NOMO-1 treated with DMSO at 0.1 percent for 48 hours (cell line): ENCODE results near the gene MRPL47.
A peak's percentile ranks its signal among the peaks of the same experiment; 100 is the strongest.
"Not testable (repeated sequence)": the region's sequence is repeated elsewhere in the genome, so short reads cannot be mapped to it uniquely, and the experiment has no call there.

Experiments used
- DNase-seq: peaks from one replicate; lab custom pipeline; 2025; ENCODE audit not compliant: unreplicated experiment; lab: John Stamatoyannopoulos, UW

MRPL47 gene

DNA sequence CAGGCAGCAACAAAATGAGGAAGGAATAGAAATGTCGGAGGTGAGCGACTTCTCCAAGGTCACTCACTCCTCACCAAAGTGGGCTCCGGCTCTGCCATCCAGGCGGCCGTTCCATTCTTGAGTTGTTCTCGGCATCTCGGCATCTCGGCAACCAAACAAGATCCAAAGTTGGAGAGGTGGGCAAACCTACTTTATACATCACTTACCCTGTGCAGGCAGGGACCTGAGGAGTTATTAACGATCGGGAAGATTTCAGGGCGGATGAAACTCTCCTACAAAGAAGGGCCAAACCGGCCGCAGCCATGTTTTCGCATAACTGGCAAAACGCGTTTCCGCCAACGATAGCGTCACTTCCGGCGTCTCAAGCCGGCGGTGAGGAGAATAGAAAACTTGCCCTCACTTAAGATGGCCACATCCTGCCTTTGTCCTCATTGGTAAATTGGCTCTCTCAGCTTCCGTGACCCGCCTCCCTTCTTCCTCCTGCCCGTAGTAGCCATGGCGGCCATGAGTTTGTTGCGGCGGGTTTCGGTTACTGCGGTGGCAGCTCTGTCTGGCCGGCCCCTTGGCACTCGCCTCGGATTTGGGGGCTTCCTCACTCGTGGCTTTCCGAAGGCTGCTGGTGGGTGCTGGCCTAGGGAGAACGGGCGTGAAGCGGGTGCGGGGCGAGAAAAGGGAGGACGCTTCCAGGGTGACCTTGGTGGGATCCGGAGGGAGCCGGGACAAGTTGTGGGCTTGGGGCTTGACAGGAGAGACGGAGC lies at the start of gene MRPL47, which contains the start of gene NDUFB5:
Gene MRPL47 (minus strand): TSS at position 318 of the 758 bp plus-strand sequence. CDS start 14 bp downstream, at position 304.
Gene NDUFB5 (plus strand): TSS at position 474 of the 758 bp plus-strand sequence. CDS start 22 bp downstream, at position 496.
- DNase-seq = peak; percentile 100

- peak; percentile 77 for DNase-seq
Measured at GRCh38 chr3:179653096-179653797, 48.8 kb upstream of the MRPL47 start.

DNA sequence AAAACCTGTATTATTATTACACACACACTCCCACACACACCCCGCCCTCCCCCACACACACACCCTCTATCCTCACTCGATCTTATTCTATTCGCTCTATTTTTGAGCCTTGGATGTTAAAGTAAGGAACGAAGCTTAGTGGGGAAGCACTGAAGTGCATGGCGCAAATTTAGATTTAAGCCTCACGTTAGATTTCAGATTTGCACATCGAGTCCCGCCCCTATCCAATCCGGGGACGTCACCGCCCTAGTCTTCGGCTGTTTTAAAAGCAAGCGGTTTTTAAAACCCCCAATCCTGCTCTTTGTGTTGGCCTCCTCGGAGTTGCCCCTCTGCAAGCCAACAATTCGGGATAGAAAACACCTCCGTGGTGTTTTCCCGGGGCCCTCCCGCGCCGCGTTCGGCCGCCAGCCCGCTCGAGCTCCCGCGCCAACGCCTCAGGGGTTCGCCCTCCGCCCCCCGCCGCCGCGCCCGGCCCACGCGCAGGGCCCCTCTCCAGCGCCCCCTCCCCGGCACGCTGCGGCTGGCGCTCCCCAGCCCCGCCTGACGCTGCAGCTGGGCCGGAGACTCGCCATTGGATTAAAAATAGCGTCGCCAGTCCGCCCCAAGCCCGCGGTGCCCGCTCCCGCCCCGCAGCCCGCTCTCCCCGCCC lies 48.1 kb upstream of the MRPL47 start, which contains the start of gene USP13:
Gene USP13 (plus strand): TSS at position 594 of the 649 bp plus-strand sequence. CDS start 186 bp downstream, outside the sequence.
- peak; percentile 78 for DNase-seq

GRCh38 chr3:179651687-179652446 lies 47.4 kb upstream of the MRPL47 start:
- peak; percentile 16 for DNase-seq

DNA sequence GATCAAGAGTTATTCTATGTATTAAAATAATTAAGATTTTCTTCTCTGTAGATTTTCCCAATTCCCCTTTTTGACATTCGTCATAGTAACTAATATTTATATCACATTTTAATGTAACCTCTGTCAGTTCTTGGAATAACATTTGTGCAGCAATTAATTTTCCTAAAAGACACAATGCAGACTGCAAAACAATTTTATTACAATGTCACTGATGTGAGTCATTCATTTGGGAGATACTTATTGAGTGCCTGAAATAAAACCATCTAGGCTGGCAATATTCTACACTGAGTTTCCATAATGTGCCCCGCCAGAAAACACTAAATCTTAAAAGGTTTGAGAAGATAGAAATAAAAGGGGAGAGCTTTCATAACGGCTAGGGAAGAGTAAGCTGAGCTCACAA lies 41.7 kb upstream of the MRPL47 start:
- DNase-seq = no peak

DNA sequence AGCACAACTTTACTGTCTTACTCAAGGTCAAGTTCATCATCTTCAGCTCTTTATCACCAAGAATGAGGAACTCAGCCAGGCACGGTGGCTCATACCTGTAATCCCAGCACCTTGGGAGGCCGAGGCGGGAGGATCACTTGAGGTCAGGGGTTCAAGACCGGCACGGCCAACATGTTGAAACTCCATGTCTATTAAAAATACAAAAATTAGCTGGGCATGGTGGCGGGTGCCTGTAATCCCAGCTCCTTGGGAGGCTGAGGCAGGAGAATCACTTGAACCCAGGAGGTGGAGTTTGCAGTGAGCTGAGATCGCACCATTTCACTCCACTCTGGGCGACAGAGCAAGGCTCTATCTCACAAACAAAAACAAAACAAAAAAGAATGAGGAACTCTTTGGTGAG lies 39.4 kb upstream of the MRPL47 start:
- not testable (repeated sequence) for DNase-seq

GRCh38 chr3:179642871-179643270 lies 38.4 kb upstream of the MRPL47 start:
- DNase-seq = no peak

- DNase-seq = no peak
Measured at GRCh38 chr3:179640469-179640868, 36.0 kb upstream of the MRPL47 start.

DNA sequence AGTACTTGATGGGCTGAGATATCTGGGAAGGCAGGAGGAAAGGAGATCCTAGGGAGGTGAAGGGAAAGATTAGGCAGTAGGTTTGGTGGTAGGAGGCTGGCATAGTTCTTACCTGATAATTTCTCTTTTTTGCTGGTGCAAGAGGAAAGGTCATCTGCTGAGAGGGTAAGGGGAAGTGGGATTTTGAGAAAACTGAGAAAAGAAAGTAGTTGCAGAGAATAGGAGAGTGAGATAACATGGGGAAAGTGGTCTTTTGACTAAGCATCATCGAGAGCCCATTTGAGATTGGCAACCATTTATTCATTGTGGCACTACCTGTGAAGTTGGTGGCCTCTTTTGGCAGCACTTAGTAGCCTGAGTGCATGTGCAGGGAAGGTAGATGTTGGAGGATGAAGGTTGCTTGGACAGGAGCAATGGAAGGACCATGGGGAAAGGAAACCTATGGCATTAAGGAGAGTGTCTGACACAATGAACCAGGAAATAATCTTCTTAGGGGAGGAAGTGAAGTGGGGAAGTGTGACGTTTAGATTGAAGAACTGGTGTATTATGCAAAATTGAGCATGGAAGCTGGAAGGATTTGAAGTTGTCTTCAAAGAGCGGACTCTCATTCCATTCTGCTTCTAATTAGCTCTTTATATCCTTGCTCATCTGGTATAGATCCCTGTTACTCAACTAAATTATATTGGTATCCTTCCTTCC lies 26.5 kb upstream of the MRPL47 start:
- peak; percentile 22 for DNase-seq

- DNase-seq = no peak
Measured at GRCh38 chr3:179624451-179624850, 20.0 kb upstream of the MRPL47 start.

GRCh38 chr3:179622023-179622422 lies 17.6 kb upstream of the MRPL47 start:
- DNase-seq = no peak

GRCh38 chr3:179615458-179616173 lies 11.2 kb upstream of the MRPL47 start:
- no peak for DNase-seq

- no peak for DNase-seq
Measured at GRCh38 chr3:179613807-179614206, 9.4 kb upstream of the MRPL47 start.

- DNase-seq = no peak
Measured at GRCh38 chr3:179610066-179610465, 5.6 kb upstream of the MRPL47 start.

DNA sequence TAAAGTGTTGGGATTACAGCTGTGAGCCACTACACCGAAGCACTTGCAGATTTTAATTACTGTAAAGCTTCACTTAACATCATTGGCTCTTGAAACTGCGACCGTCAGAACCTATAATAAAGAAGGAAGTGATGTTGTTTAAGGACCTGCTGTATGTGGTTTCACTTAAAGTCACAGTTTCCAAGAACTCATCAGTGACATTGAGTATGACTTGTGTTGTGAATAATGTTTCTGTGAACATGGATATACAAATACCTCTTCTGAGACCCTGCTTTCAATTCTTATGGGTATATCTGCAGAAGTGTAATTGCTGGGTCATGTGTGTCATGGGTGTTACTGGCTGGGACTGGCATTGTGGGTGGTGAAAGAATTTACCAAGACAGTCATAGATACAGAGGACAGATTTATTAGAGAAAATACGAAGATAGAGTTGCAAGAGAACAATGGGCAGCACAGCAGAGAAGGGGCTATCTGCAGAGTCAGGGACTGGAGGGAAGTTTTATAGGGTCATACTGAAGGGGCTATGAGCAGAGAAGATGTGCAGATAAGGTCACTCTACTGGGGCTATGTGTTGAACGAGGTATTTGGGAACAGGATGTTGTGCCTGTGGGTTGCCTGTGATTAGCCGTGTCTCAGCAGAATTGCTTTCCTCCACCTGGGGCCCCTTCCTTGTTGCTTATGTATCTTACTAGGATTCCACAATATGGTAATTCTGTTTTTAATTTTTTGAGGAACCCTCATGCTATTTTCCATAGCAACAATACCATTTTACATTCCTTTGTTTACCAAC lies 4.7 kb upstream of the MRPL47 start:
- DNase-seq = peak; percentile 89

DNA sequence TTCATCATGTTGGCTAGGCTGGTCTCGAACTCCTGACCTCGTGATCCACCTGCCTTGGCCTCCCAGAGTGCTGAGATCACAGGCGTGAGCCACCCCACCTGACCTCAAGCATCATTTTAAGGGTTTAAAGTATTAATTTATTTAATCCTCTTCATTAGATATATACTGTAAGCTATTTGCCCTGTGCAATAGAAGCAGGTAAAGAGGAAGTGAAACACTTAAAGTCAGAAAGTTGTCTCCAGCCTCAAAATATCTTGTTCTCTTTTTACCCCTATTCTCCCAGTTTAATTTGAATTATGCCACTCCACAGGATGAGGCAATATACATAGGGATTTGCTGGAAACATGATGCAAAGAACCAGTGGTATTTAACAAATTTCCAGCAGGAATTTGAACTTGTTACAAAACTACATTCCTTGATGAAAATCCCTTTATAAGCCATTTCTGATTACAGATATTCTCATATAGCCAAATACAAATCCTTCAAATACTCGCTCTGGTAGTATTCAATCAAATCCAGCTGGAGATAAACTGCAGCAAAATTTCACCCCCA lies 2.2 kb upstream of the MRPL47 start:
- peak; percentile 76 for DNase-seq

DNA sequence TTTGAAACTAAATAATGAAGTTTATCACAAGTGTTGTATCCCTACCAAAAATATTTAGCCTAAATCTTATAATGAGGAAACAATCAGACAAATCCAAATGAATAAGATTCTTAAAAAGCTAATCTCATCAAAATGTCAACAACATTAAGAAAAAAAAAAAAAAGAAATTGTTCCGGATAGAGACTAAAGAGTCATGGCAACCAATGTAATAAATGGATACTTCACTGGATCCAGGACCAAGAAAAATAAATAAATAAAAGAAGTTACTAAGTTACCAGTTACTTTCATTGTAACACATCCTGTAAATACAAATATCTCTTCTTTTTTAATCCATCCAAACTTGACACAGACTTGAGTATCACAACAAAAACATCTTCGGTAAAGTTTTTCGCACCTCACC lies 607 bp downstream of the MRPL47 start:
- peak; percentile 50 for DNase-seq

DNA sequence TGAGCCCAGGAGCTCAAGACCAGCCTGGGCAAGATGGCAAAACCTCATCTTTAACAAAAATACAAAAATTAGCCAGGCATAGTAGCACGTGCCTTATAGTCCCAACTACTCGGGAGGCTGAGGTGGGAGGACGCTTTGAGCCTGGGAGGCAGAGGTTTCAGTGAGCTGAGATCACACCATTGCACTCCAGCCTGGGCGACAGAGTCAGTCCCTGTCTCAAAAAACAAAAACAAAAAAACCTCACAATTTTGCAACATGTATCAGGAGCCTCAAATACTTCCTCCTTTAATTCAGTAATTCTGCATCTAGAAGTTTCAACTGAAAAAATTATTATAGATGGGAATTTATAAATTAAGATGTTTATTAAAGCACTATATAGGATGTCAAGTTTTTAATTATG lies 1.1 kb downstream of the MRPL47 start:
- peak; percentile 42 for DNase-seq

GRCh38 chr3:179599531-179599930 lies 4.9 kb downstream of the MRPL47 start:
- DNase-seq = no peak
